GM23338 (cell line): ENCODE data around the gene GLCCI1. TPM values are rescaled to one million over a fixed set of nuclear protein-coding genes. Genes with fewer than 3 reads are reported as not detected.

Source experiments
- ATAC-seq: fragments of 200-7000 bp; cut with Tn5 transposase; 3 replicates; pipeline ENCODE4 v1.9.1; 2020
- DNase-seq: peaks from one replicate; pipeline ENCODE4 v3.0.0-alpha.2; 2015; ENCODE audit warnings: low spot score
- H2AFZ ChIP-seq: fragments of 200-600 bp; sonication (generic); 2 replicates; pipeline ENCODE4 v1.8.0; 2016; ENCODE audit warnings: antibody characterized with exemption, mild to moderate bottlenecking, moderate library complexity
- H3F3A ChIP-seq: fragments of 200-600 bp; sonication (generic); replicated peaks from 2 replicates; pipeline ENCODE4 v1.8.0; 2017; ENCODE audit warnings: antibody characterized with exemption, mixed run types, low read depth
- H3K27ac ChIP-seq: fragments of 200-600 bp; sonication (generic); 2 replicates; pipeline ENCODE4 v1.6.1; 2016; ENCODE audit warnings: low read depth
- H3K27me3 ChIP-seq: fragments of 200-600 bp; sonication (generic); 2 replicates; pipeline ENCODE4 v1.8.0; 2016; ENCODE audit warnings: mild to moderate bottlenecking, mixed run types, moderate library complexity; ENCODE audit not compliant: insufficient read depth
- H3K36me3 ChIP-seq: fragments of 200-600 bp; sonication (generic); 2 replicates; pipeline ENCODE4 v1.8.0; 2016; ENCODE audit warnings: mild to moderate bottlenecking; ENCODE audit not compliant: insufficient read depth
- H3K4me1 ChIP-seq: fragments of 200-600 bp; sonication (generic); 2 replicates; pipeline ENCODE4 v1.8.0; 2016; ENCODE audit warnings: mild to moderate bottlenecking, moderate library complexity; ENCODE audit not compliant: insufficient read depth
- H3K4me2 ChIP-seq: fragments of 200-600 bp; sonication (generic); 2 replicates; pipeline ENCODE4 v1.7.1; 2017; ENCODE audit warnings: mixed run types
- H3K4me3 ChIP-seq: fragments of 200-600 bp; sonication (generic); 2 replicates; pipeline ENCODE4 v1.6.1; 2016; ENCODE audit warnings: mixed run types
- H3K79me2 ChIP-seq: fragments of 200-600 bp; sonication (generic); replicated peaks from 2 replicates; pipeline ENCODE4 v1.8.0; 2017; ENCODE audit warnings: mild to moderate bottlenecking; ENCODE audit not compliant: insufficient read depth
- H3K9me2 ChIP-seq: fragments of 200-600 bp; sonication (generic); 2 replicates; pipeline ENCODE4 v1.8.0; 2017; ENCODE audit not compliant: insufficient read depth
- H4K20me1 ChIP-seq: fragments of 200-600 bp; sonication (generic); replicated peaks from 2 replicates; pipeline ENCODE4 v1.8.0; 2017; ENCODE audit warnings: mild to moderate bottlenecking; ENCODE audit not compliant: insufficient read depth
- H3K27ac Mint-ChIP-seq: 2 replicates; pipeline ENCODE4 v1.8.0; 2020; ENCODE audit warnings: inconsistent platforms, mild to moderate bottlenecking, moderate library complexity, mixed read lengths
- H3K27me3 Mint-ChIP-seq: 3 replicates; pipeline ENCODE4 v1.8.0; 2022; ENCODE audit warnings: low read depth, mild to moderate bottlenecking, moderate library complexity, mixed read lengths, inconsistent platforms; ENCODE audit not compliant: insufficient read depth, poor library complexity
- H3K36me3 Mint-ChIP-seq: 3 replicates; pipeline ENCODE4 v1.8.0; 2021; ENCODE audit warnings: low read depth, mild to moderate bottlenecking, inconsistent platforms, moderate library complexity, mixed read lengths
- H3K4me1 Mint-ChIP-seq: 3 replicates; pipeline ENCODE4 v1.8.0; 2020; ENCODE audit warnings: mild to moderate bottlenecking, inconsistent platforms, mixed read lengths
- H3K4me3 Mint-ChIP-seq: 3 replicates; pipeline ENCODE4 v1.8.0; 2021; ENCODE audit warnings: moderate library complexity, mild to moderate bottlenecking, inconsistent platforms, mixed read lengths
- H3K9me3 Mint-ChIP-seq: 3 replicates; pipeline ENCODE4 v1.8.0; 2020; ENCODE audit warnings: moderate library complexity, mild to moderate bottlenecking, inconsistent platforms, mixed read lengths
- CREB1 ChIP-seq: fragments of 250-450 bp; sonication (Bioruptor Pico); IDR thresholded peaks from 2 replicates; pipeline ENCODE4 v1.5.0; 2020; ENCODE audit warnings: low read depth, mild to moderate bottlenecking, moderate library complexity
- ETS1 ChIP-seq: IDR thresholded peaks from 2 replicates; pipeline ENCODE4 v1.6.1; 2016; ENCODE audit warnings: antibody characterized with exemption
- EZH2 ChIP-seq: fragments of 200-600 bp; sonication (generic); IDR thresholded peaks from one replicate; pipeline ENCODE4 v1.8.0; 2017; ENCODE audit warnings: antibody characterized with exemption, mild to moderate bottlenecking, low read depth; ENCODE audit not compliant: unreplicated experiment
- EZH2phosphoT487 ChIP-seq: fragments of 200-600 bp; sonication (generic); IDR thresholded peaks from one replicate; pipeline ENCODE4 v1.8.1; 2018; ENCODE audit warnings: antibody characterized with exemption; ENCODE audit not compliant: unreplicated experiment
- JUNB ChIP-seq: IDR thresholded peaks from one replicate; pipeline ENCODE4 v1.6.1; 2016; ENCODE audit warnings: antibody characterized with exemption; ENCODE audit not compliant: unreplicated experiment
- NANOG ChIP-seq: IDR thresholded peaks from 2 replicates; pipeline ENCODE4 v1.6.1; 2016; ENCODE audit warnings: antibody characterized with exemption, borderline replicate concordance
- POLR2AphosphoS5 ChIP-seq: IDR thresholded peaks from 2 replicates; pipeline ENCODE4 v1.6.1; 2016; ENCODE audit warnings: antibody characterized with exemption, low read depth
- REST ChIP-seq: IDR thresholded peaks from one replicate; pipeline ENCODE4 v1.6.1; 2018; ENCODE audit warnings: antibody characterized with exemption; ENCODE audit not compliant: unreplicated experiment
- STAT1 ChIP-seq: IDR thresholded peaks from one replicate; pipeline ENCODE4 v1.6.1; 2016; ENCODE audit warnings: antibody characterized with exemption; ENCODE audit not compliant: unreplicated experiment
- ZNF114 ChIP-seq: fragments of 250-450 bp; sonication (Bioruptor Pico); IDR thresholded peaks from 2 replicates; pipeline ENCODE4 v1.5.0; 2020; ENCODE audit warnings: mild to moderate bottlenecking, moderate library complexity
- ZNF331 ChIP-seq: fragments of 250-450 bp; sonication (Bioruptor Pico); IDR thresholded peaks from 2 replicates; pipeline ENCODE4 v1.5.0; 2020; ENCODE audit warnings: low read depth, mild to moderate bottlenecking, moderate library complexity
- polyA plus RNA-seq: library from polyadenylated mRNA; unstranded; fragments of >200 nt; fragmentation: Nextera tagmentation; extraction: Ambion mirVana; gene quantifications from 2 replicates; pipeline ENCODE4 v1.2.1, GENCODE V29; 2016
- total RNA-seq: library from RNA; depleted of rRNA; stranded (reverse); fragments of >200 nt; shearing (Covaris generic); gene quantifications from 2 replicates; pipeline ENCODE4 v1.2.3, GENCODE V29; 2014
- TF ChIP-seq, protein P1 (sequence below), 2 experiments: fragments of 200-600 bp in 1 of 2; sonication (generic) in 1 of 2; conservative IDR thresholded peaks; 2 replicates each; pipeline versions ENCODE4 v1.5.1 to v1.6.1; 2016 to 2017; ENCODE audit warnings: antibody characterized with exemption in 2 of 2, low read depth in 2 of 2, mild to moderate bottlenecking in 2 of 2, moderate library complexity in 1 of 2
- TF ChIP-seq, protein P2 (sequence below): fragments of 250-450 bp; sonication (Bioruptor Pico); IDR thresholded peaks from 2 replicates; pipeline ENCODE4 v1.5.0; 2020; ENCODE audit warnings: mild to moderate bottlenecking, moderate library complexity

The GLCCI1 gene
- total and polyA plus RNA-seq, 2 experiments from 2014 or later: 15.0 to 15.7 TPM

DNA sequence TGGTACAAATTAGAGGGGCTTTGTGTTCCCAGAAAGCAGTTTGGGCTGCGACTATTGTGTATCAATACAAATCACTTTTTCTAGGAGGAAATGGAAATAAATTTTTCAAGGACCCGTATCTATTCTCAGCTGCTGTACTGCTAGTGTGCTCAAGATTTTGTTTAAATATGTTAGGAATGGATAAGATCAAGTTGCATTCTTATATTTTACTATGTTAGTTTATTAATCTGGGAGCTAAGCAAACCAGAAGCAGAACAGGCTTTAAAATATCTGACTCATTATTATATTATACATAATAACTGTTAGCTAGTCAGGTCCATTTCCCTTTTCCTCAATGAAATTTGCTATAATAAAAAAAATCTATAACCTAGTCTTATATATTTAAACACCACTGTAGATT is 11.1 kb upstream of the GLCCI1 start:
- H3F3A ChIP-seq: no peaks in the 10 kb centered on the region

More for the DNA sequence above, 11.1 kb upstream of the GLCCI1 start:
- Histone ChIP-seq H3K36me3 (no peaks in the 10 kb centered on the region), H3K4me2 (no peak overlapping the region), H3K27ac (no peak overlapping the region), H3K4me3 (no peak overlapping the region), H3K4me1 (peaks cover 27% of the 10 kb centered on the region), H3K79me2 (no peaks in the 10 kb centered on the region), H2AFZ (no peak overlapping the region), H4K20me1 (no peaks in the 10 kb centered on the region), H3K9me2 (no peaks in the 10 kb centered on the region), H3K27me3 (no peaks in the 10 kb centered on the region)
- TF ChIP-seq NANOG (no peak), CREB1 (CRISPR knock-in tag) (no peak), ZNF114 (CRISPR knock-in tag) (no peak), REST (no peak), ZNF331 (CRISPR knock-in tag) (no peak), EZH2phosphoT487 (no peak), EZH2 (no peak), JUNB (no peak), POLR2AphosphoS5 (no peak), STAT1 (no peak), ETS1 (no peak)
- TF ChIP-seq, protein P1, sequence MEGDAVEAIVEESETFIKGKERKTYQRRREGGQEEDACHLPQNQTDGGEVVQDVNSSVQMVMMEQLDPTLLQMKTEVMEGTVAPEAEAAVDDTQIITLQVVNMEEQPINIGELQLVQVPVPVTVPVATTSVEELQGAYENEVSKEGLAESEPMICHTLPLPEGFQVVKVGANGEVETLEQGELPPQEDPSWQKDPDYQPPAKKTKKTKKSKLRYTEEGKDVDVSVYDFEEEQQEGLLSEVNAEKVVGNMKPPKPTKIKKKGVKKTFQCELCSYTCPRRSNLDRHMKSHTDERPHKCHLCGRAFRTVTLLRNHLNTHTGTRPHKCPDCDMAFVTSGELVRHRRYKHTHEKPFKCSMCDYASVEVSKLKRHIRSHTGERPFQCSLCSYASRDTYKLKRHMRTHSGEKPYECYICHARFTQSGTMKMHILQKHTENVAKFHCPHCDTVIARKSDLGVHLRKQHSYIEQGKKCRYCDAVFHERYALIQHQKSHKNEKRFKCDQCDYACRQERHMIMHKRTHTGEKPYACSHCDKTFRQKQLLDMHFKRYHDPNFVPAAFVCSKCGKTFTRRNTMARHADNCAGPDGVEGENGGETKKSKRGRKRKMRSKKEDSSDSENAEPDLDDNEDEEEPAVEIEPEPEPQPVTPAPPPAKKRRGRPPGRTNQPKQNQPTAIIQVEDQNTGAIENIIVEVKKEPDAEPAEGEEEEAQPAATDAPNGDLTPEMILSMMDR (conservative IDR thresholded peaks at IDR 0.05; ENCODE audit: low read depth in 2 of 2): no peak
- TF ChIP-seq, protein P2, sequence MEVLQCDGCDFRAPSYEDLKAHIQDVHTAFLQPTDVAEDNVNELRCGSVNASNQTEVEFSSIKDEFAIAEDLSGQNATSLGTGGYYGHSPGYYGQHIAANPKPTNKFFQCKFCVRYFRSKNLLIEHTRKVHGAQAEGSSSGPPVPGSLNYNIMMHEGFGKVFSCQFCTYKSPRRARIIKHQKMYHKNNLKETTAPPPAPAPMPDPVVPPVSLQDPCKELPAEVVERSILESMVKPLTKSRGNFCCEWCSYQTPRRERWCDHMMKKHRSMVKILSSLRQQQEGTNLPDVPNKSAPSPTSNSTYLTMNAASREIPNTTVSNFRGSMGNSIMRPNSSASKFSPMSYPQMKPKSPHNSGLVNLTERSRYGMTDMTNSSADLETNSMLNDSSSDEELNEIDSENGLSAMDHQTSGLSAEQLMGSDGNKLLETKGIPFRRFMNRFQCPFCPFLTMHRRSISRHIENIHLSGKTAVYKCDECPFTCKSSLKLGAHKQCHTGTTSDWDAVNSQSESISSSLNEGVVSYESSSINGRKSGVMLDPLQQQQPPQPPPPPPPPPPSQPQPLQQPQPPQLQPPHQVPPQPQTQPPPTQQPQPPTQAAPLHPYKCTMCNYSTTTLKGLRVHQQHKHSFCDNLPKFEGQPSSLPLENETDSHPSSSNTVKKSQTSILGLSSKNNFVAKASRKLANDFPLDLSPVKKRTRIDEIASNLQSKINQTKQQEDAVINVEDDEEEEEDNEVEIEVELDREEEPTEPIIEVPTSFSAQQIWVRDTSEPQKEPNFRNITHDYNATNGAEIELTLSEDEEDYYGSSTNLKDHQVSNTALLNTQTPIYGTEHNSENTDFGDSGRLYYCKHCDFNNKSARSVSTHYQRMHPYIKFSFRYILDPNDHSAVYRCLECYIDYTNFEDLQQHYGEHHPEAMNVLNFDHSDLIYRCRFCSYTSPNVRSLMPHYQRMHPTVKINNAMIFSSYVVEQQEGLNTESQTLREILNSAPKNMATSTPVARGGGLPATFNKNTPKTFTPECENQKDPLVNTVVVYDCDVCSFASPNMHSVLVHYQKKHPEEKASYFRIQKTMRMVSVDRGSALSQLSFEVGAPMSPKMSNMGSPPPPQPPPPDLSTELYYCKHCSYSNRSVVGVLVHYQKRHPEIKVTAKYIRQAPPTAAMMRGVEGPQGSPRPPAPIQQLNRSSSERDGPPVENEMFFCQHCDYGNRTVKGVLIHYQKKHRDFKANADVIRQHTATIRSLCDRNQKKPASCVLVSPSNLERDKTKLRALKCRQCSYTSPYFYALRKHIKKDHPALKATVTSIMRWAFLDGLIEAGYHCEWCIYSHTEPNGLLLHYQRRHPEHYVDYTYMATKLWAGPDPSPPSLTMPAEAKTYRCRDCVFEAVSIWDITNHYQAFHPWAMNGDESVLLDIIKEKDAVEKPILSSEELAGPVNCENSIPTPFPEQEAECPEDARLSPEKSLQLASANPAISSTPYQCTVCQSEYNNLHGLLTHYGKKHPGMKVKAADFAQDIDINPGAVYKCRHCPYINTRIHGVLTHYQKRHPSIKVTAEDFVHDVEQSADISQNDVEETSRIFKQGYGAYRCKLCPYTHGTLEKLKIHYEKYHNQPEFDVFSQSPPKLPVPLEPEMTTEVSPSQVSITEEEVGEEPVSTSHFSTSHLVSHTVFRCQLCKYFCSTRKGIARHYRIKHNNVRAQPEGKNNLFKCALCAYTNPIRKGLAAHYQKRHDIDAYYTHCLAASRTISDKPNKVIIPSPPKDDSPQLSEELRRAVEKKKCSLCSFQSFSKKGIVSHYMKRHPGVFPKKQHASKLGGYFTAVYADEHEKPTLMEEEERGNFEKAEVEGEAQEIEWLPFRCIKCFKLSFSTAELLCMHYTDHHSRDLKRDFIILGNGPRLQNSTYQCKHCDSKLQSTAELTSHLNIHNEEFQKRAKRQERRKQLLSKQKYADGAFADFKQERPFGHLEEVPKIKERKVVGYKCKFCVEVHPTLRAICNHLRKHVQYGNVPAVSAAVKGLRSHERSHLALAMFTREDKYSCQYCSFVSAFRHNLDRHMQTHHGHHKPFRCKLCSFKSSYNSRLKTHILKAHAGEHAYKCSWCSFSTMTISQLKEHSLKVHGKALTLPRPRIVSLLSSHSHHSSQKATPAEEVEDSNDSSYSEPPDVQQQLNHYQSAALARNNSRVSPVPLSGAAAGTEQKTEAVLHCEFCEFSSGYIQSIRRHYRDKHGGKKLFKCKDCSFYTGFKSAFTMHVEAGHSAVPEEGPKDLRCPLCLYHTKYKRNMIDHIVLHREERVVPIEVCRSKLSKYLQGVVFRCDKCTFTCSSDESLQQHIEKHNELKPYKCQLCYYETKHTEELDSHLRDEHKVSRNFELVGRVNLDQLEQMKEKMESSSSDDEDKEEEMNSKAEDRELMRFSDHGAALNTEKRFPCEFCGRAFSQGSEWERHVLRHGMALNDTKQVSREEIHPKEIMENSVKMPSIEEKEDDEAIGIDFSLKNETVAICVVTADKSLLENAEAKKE: no peak
- DNase-seq: no peak
- Mint-ChIP-seq H3K4me1 (peaks cover 21% of the 10 kb centered on the region), H3K4me3 (no peak overlapping the region), H3K9me3 (no peaks in the 10 kb centered on the region), H3K27me3 (peaks cover 2% of the 10 kb centered on the region), H3K36me3 (no peaks in the 10 kb centered on the region), H3K27ac (no peak overlapping the region)
- ATAC-seq: no peak
